NOMO-1 (cell line): ENCODE data around the gene PRIMPOL.
"Not testable (repeated sequence)": the region's sequence is repeated elsewhere in the genome, so short reads cannot be mapped to it uniquely, and the experiment has no call there.

ENCODE experiments used
- DNase-seq, 2 experiments: peaks; one replicate each; lab custom pipeline; 2025; ENCODE audit not compliant: unreplicated experiment in 2 of 2; lab: John Stamatoyannopoulos, UW

The PRIMPOL gene

DNA sequence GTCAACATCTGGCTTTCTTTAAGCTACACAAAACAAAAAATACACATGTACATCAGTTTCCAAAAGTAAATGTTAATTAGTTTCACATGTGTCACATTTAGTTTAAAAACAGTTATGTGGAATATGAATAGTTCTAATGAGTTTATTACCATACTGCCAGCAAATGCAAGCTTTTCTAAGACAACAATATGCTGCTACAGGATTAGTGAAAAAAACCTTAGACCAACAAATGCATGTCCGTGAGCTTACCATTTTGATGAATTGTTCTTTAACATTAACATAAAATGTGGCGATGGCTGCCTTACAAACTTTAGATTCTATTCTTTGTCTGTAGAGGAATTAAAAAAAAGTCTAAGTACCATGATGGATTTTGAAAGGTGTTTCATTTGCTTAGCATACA, 52.6 kb downstream of the PRIMPOL start:
- no peak for DNase-seq

GRCh38 chr4:184705692-184706091, 56.2 kb downstream of the PRIMPOL start:
- no peak for DNase-seq

DNA sequence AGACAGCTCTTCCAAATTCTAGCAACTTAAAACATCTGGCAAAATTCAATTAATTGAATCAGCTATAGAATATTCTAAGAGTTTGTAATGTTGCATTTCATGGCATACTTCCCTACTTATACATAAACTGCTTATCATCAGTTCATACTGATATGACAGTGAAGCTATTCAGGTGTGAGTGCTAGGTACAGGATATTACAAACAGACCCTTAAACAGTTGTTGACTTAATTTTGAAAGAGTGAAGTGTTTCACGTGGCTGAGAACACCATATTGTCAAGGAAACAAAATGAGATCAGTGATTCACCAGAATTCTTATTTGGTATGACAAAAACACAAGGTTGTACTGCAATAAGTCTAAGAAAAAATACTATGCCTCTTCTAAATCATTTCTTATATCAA, 56.9 kb downstream of the PRIMPOL start:
- no peak for DNase-seq

- DNase-seq: no peak
These were observed 62.8 kb downstream of the PRIMPOL start for GRCh38 chr4:184712322-184712721.

GRCh38 chr4:184713887-184714286, 64.3 kb downstream of the PRIMPOL start:
- no peak for DNase-seq

DNA sequence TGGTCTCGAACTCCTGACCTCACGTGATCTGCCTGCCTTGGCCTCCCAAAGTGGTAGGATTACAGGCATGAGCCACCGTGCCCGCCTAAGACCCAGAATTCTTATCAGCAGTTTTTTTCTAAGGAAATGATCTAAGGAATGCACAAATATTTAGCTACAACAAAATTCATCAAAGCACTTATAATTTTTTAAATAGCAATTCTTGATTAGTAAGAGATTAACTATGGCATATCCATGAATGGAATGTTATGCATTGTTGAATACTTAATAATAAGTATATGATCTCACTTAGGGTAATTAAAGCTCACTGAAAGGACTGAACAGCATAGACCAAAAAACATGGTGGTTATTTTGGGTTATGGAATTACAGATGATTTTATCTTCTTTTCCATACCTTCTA, 66.0 kb downstream of the PRIMPOL start:
- no peak for DNase-seq

DNA sequence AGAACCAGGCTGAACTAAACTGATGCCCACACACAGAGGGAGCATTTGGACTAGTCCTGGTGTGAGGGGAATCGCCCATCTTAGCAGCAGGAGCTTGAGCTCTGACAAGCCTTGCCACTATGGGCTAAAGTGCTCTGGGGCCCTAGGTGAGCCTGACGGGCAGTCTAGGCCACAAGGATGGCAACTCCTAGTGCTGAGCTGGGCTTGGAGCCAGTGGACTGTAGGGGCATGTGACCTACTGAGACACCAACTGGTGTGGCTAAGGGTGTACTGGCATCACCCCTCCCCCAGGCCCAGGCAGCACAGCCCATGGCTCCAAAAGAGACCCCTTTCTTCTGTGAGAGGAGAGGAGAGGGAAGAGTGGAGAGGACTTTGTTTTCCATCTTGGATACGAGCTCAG, 69.9 kb downstream of the PRIMPOL start:
- no peak for DNase-seq

GRCh38 chr4:184721254-184721653, 71.7 kb downstream of the PRIMPOL start:
- DNase-seq: no peak

DNA sequence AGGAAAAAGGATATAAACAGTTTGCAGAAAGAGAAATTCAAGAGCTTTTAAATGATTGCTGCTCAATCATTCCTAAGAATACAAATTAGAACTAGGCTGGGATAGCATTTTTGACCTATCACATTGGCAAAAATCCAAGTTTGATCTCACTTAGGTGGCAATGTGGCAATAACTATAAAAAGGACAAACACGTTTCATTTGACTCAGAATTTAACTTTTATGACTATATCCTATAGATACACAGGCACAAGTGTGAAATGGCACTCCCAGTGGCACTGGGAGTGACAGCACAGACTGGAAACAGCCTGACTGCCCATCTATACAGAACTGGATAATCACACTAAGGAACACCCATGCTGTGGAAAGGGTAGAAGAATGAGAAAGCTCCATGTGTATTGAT, 73.3 kb downstream of the PRIMPOL start:
- no peak for DNase-seq

DNA sequence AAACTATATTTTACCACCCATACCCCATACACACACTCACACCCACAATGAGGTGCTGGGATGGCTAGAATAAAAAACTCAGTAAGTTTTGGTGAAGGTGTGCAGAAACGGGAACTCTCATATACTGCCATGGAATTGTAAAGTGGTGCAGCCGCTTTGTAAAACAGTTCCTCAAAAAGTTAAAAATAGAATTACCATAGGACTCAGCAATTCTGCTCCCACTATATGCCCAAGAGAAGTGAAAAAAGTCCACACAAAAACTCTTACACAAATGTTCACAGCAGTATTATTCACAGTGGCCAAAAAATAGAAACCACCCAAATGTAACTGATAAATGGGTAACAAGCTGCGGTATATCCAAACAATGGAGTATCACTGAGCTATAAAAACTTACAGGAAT, 77.9 kb downstream of the PRIMPOL start:
- no peak for DNase-seq

- no peak for DNase-seq
These were observed 79.3 kb downstream of the PRIMPOL start for GRCh38 chr4:184728858-184729257.

DNA sequence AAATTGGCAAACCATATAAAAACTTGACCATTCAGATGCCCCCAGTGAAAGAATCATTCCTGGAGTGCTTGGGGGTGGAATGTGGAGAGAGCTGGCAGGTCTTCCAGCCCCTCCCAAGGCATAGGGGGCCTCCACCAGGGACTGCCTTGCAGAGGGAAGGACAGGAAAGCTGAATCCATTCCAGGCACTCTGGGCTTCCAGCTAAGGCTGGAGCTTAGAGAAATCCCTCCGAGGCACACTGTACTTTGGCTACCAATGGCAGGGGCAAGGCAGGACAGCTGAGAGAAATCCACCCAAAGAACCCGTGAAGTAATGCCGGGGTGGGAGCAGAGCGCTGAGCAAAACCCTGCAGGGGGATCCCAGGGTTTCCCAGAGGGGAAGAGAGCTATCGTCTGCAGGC, 80.4 kb downstream of the PRIMPOL start:
- no peak for DNase-seq

DNA sequence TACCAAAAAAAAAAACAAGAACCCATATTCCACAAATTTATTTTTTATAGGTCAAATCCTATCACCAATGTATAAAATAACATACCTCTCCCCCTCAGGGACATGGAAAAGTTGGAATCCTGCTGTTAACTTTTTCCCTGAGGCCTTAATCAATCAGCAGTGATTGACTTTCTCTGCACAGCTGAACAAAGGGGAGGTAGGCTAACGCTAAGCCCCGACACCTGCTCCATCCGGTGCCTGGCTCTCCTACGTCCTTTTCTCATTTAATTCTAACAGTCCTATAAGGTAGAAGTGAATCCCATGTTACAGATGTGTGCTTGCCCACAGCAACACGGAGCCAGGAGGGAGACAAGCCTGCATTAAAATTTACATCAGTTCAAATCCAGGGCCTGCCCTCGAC, 81.5 kb downstream of the PRIMPOL start:
- no peak for DNase-seq

DNA sequence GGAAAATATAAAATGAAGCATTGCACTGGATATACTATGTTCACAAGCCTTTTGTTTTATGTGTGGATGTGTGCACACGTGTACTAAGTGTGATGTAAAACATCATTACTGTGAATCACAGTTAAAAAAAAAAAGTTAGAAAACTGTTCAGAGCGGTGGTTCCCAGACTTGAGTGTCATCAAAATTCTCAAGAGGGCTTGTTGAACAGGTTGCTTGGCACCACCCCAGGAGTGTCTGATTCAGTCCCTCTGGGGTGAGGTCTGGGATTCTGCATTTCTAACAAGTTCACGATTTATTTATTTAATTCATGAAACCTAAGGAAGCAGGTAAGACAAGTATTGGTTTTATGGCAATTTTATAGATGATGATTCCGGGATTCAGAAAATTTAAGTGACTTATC, 82.6 kb downstream of the PRIMPOL start:
- no peak for DNase-seq

GRCh38 chr4:184733654-184734524, 84.4 kb downstream of the PRIMPOL start, which contains the start of gene CENPU:
TSS of gene CENPU (minus strand) at chr4:184734096. CDS start at chr4:184734062, 34 bp downstream.
- DNase-seq: peak; percentile 98 to 99

- no peak for DNase-seq
These were observed 85.2 kb downstream of the PRIMPOL start for GRCh38 chr4:184734758-184735157.

DNA sequence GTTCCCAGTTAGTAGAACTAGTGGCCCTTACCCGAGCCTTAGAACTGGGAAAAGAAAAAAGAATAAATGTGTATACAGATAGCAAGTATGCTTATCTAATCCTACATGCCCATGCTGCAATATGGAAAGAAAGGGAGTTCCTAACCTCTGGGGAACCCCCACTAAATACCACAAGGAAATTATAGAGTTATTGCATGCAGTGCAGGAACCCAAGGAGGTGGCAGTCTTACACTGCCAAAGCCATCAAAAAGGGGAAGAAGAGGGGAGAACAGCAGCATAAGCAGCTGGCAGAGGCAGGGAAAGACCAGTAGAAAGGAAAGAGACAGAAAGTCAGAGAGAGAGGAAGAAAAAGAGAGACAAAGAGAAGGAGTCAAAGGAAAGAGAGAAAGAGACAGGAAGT, 90.0 kb downstream of the PRIMPOL start:
- DNase-seq: peak; percentile 30 to 41

- no peak for DNase-seq
These were observed 91.4 kb downstream of the PRIMPOL start for GRCh38 chr4:184740980-184741391.

- not testable (repeated sequence) for DNase-seq
These were observed 92.1 kb downstream of the PRIMPOL start for GRCh38 chr4:184741651-184742050.

GRCh38 chr4:184743650-184744049, 94.1 kb downstream of the PRIMPOL start:
- no peak for DNase-seq

DNA sequence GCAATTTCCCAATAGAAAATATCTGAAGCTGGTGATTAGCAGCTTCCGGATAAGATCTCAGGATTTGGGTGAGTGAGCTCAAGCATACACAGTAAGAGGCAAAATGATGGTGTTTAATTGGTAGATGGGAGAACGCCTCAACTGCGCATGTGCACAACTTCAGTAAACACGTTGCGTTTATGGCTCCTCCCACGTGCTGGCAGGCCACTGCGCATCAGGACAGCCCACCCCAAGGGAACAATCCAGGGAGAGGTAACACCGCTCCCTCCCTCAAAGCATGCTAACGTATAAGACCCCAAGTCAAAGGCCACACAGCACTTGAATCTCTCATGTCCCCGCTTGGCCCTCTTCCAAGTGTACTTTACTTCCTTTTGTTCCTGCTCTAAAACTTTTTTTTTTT, 94.7 kb downstream of the PRIMPOL start:
- no peak for DNase-seq
